HEK293T (cell line): ENCODE results near the gene C3.

ENCODE experiments used
- CTCF ChIA-PET: fragments of 350-600 bp; formaldehyde crosslinking; extraction: SDS; loops from one replicate; lab custom pipeline; 2021; ENCODE audit warnings: antibody characterized with exemption, inconsistent platforms; lab: Yijun Ruan, JAX
- POLR2A ChIA-PET: fragments of 350-600 bp; formaldehyde crosslinking; extraction: SDS; loops from one replicate; lab custom pipeline; 2020; ENCODE audit warnings: antibody characterized with exemption, inconsistent platforms; lab: Yijun Ruan, JAX
- DNase-seq: peaks from one replicate; pipeline ENCODE4 v3.0.0; 2012; ENCODE audit warnings: mixed read lengths; ENCODE audit errors: extremely low spot score
- ARNT ChIP-seq: fragments of 450-650 bp; IDR thresholded peaks from 2 replicates; pipeline ENCODE4 v1.6.1; 2017; ENCODE audit warnings: mild to moderate bottlenecking
- BHLHE40 ChIP-seq: fragments of 450-650 bp; IDR thresholded peaks from 2 replicates; pipeline ENCODE4 v1.6.1; 2016; ENCODE audit warnings: mild to moderate bottlenecking, moderate library complexity, borderline replicate concordance
- CTBP1 ChIP-seq: fragments of 450-650 bp; IDR thresholded peaks from 2 replicates; pipeline ENCODE4 v1.6.1; 2016; ENCODE audit warnings: borderline replicate concordance
- ELF4 ChIP-seq: fragments of 450-650 bp; IDR thresholded peaks from 2 replicates; pipeline ENCODE4 v1.6.1; 2017; ENCODE audit warnings: antibody characterized with exemption
- FOXA1 ChIP-seq: fragments of 450-650 bp; IDR thresholded peaks from 2 replicates; pipeline ENCODE4 v1.6.1; 2016; ENCODE audit warnings: mild to moderate bottlenecking
- FOXK2 ChIP-seq: fragments of 450-650 bp; IDR thresholded peaks from 2 replicates; pipeline ENCODE4 v1.6.1; 2016; ENCODE audit warnings: mild to moderate bottlenecking
- FOXM1 ChIP-seq: fragments of 450-650 bp; IDR thresholded peaks from 2 replicates; pipeline ENCODE4 v1.6.1; 2017; ENCODE audit warnings: mild to moderate bottlenecking, borderline replicate concordance
- HDGF ChIP-seq: fragments of 450-650 bp; IDR thresholded peaks from 2 replicates; pipeline ENCODE4 v1.6.1; 2017; ENCODE audit warnings: antibody characterized with exemption, borderline replicate concordance
- L3MBTL2 ChIP-seq: fragments of 450-650 bp; conservative IDR thresholded peaks from 2 replicates; pipeline ENCODE4 v1.6.1; 2016; ENCODE audit warnings: mild to moderate bottlenecking
- LEF1 ChIP-seq: fragments of 450-650 bp; IDR thresholded peaks from 2 replicates; pipeline ENCODE4 v1.6.1; 2017; ENCODE audit warnings: mild to moderate bottlenecking, borderline replicate concordance
- NFRKB ChIP-seq: fragments of 450-650 bp; IDR thresholded peaks from 2 replicates; pipeline ENCODE4 v1.6.1; 2016; ENCODE audit warnings: mild to moderate bottlenecking, moderate library complexity
- SP1 ChIP-seq: fragments of 450-650 bp; IDR thresholded peaks from 2 replicates; pipeline ENCODE4 v1.6.1; 2017
- SUZ12 ChIP-seq: fragments of 450-650 bp; IDR thresholded peaks from 2 replicates; pipeline ENCODE4 v1.6.1; 2016; ENCODE audit warnings: mild to moderate bottlenecking
- TARDBP ChIP-seq: fragments of 450-650 bp; IDR thresholded peaks from 2 replicates; pipeline ENCODE4 v1.6.1; 2016
- ZNF384 ChIP-seq: fragments of 450-650 bp; IDR thresholded peaks from 2 replicates; pipeline ENCODE4 v1.6.1; 2016
- TF ChIP-seq, protein P1 (sequence below): fragments of 450-650 bp; IDR thresholded peaks from 2 replicates; pipeline ENCODE4 v1.6.1; 2016

C3 gene

DNA sequence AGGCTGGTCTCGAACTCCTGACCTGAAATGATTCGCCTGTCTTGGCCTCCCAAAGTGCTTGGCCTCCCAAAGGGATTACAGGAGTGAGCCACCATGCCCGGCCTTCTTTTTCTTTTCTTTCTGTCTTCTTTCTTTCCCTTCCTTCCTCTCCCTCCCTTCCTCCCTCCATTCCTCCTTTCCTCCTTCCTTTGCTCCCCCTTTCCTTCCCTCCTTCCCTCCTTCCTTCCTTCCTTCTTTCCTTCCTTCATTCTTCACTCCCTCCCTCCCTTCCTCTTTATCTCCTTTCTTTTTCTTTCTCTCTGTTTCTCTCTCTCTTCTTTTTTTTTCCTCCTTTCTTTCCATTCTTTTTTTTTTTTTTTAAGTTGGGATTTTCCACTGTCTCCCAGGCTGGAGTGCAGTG is 12.1 kb downstream of the C3 start:
- no peak for DNase-seq
- ChIA-PET CTCF (no interaction called here), POLR2A (no interaction called here)
- TF ChIP-seq, protein P1, sequence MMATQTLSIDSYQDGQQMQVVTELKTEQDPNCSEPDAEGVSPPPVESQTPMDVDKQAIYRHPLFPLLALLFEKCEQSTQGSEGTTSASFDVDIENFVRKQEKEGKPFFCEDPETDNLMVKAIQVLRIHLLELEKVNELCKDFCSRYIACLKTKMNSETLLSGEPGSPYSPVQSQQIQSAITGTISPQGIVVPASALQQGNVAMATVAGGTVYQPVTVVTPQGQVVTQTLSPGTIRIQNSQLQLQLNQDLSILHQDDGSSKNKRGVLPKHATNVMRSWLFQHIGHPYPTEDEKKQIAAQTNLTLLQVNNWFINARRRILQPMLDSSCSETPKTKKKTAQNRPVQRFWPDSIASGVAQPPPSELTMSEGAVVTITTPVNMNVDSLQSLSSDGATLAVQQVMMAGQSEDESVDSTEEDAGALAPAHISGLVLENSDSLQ, result no peak
- no peak for TF ChIP-seq NFRKB
- no peak for TF ChIP-seq ZNF384
- TF ChIP-seq TARDBP, result no peak
- no peak for TF ChIP-seq HDGF
- TF ChIP-seq L3MBTL2, result no peak
- TF ChIP-seq LEF1, result no peak

DNA sequence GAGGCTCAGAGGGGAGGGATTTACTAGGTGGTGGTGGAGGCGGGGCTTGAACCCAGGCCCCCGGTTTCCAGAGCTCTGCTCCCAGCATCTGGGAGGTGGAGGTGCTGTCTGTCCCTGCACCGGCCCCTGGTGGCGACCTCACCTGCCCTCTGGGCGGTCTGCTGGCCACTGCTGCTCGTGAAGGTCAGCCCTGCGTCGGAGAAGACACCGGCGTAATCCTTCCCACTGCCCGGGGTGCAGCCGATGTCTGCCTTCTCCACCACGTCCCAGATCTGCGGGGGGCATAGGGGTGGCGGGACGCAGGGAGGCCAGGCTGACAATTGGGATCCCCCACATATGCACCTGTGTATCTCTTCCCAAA is 12.8 kb downstream of the C3 start:
- ChIA-PET POLR2A (no interaction called here), CTCF (no interaction called here)
- no peak for DNase-seq
- TF ChIP-seq, protein P1, result no peak
- TF ChIP-seq FOXM1 (no peak), ZNF384 (no peak), HDGF (no peak), L3MBTL2 (no peak), SP1 (no peak), ELF4 (no peak), FOXK2 (no peak), TARDBP (no peak), NFRKB (no peak), SUZ12 (no peak), ARNT (no peak), FOXA1 (no peak), BHLHE40 (no peak), LEF1 (no peak), CTBP1 (no peak)

DNA sequence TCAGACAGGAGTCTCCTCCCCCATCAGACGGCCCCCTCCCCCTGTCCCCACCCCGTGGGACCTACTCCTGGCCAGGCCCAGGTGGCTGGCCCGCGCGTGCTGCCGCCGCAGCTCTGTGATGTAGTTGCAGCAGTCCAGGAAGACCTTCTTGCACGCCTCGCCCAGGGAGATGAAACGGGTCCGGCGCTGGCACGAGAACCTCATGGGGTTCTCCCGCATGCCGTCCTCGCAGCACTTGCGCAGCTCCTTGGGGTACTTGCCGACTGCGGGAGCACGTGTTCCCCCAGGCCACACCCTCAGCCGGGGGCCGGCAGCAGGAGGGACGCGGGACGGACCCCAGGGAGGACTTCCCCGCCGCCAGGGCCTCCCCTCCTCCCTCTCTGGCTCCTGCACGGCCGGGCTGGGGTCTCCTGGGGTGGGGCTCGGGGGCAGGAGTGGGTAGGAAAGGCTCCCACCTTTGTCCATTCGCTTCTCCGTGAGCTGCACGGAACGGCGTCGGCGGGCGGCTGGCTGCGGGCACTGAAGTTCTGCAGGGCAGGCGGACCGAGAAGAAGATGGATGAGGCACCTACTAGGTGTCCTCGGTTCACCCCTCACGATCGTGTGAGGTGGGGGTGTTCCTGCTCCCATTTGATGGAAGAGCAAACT is 13.3 kb downstream of the C3 start:
- CTCF ChIA-PET, result no interaction called here
- POLR2A ChIA-PET, result no interaction called here
- TF ChIP-seq ARNT, result no peak
- no peak for TF ChIP-seq FOXK2
- TF ChIP-seq, protein P1, result no peak
- no peak for TF ChIP-seq ZNF384
- no peak for TF ChIP-seq FOXM1
- no peak for TF ChIP-seq ELF4
- no peak for TF ChIP-seq L3MBTL2
- TF ChIP-seq HDGF, result no peak
- TF ChIP-seq NFRKB, result no peak
- no peak for TF ChIP-seq CTBP1
- TF ChIP-seq SP1, result no peak
- no peak for TF ChIP-seq FOXA1
- no peak for TF ChIP-seq SUZ12
- no peak for TF ChIP-seq TARDBP
- TF ChIP-seq LEF1, result no peak
- no peak for TF ChIP-seq BHLHE40
- no peak for DNase-seq

DNA sequence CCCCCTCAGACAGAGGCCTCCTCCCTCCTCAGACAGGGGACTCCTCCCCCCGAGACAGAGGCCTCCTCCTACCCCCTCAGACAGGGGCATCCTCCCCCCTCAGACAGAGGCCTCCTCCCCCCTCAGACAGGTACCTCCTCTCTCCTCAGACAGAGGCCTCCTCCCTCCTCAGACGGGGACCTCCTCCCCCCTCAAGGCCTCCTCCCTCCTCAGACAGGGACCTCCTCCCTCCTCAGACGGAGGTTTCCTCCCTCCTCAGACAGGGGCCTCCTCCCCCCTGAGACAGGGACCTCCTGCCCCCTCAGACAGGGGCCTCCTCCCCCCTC is 13.9 kb downstream of the C3 start:
- TF ChIP-seq ARNT (no peak), FOXK2 (no peak), ELF4 (no peak), FOXM1 (no peak), NFRKB (no peak), CTBP1 (no peak), ZNF384 (no peak), BHLHE40 (no peak), FOXA1 (no peak), TARDBP (no peak)
- TF ChIP-seq, protein P1, result no peak
- DNase-seq, result no peak
- CTCF ChIA-PET, result no interaction called here
- POLR2A ChIA-PET, result no interaction called here

DNA sequence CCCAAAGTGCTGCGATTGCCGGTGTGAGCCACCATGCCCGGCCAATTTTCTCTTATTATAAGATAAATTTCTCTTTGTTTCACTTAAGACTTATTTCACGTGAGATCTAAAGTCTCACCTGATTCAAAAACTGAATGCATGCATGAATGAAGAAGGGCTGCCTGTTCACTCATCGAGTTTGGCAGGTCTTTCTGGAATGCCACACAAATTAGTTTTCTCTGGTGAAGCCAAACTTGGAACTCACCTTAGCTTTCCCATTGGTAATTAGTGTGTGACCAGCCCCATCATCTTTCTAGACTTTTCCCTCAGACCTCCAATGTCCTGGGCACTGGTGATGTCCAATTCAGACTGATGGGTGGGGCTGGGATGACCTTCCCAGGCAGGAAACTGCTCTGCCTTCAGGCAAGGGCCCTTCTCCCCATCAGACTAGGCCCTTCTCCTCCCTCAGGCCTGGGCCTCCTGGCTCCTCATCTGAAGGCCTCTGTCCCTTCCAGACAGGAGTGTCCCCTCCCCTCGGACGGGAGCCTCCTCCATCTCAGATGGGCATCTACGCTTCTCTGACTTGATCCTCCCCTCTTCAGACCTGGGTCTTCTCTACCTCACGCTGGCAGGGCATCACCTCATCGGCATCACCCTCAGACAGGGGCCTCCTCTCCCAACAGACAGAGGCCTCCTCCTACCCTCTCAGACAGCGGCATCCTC is 14.4 kb downstream of the C3 start:
- CTCF ChIA-PET, result no interaction called here
- POLR2A ChIA-PET, result no interaction called here
- TF ChIP-seq FOXA1 (no peak), ZNF384 (no peak), CTBP1 (no peak), NFRKB (no peak), ELF4 (no peak), SUZ12 (no peak), SP1 (no peak), ARNT (no peak), TARDBP (no peak), FOXM1 (no peak), L3MBTL2 (no peak), LEF1 (no peak), BHLHE40 (no peak), FOXK2 (no peak), HDGF (no peak)
- TF ChIP-seq, protein P1, result no peak
- DNase-seq, result no peak
